HG03457 (cell line): ENCODE measurements around the gene CDH13.

ENCODE experiments used
- ATAC-seq: cut with Tn5 transposase; IDR thresholded peaks from one replicate; pipeline ENCODE4 v1.9.1; 2021; ENCODE audit warnings: moderate number of reproducible peaks; ENCODE audit not compliant: unreplicated experiment

CDH13 gene

GRCh38 chr16:83685615-83686165 is 1058.9 kb downstream of the CDH13 start:
- ATAC-seq, result no peak

GRCh38 chr16:83686726-83687125 is 1060.0 kb downstream of the CDH13 start:
- no peak for ATAC-seq

- ATAC-seq, result peak; percentile 81
Measured at GRCh38 chr16:83689385-83689831, 1062.6 kb downstream of the CDH13 start.

- no peak for ATAC-seq
Measured at GRCh38 chr16:83692224-83692623, 1065.5 kb downstream of the CDH13 start.

GRCh38 chr16:83698964-83699363 is 1072.2 kb downstream of the CDH13 start:
- ATAC-seq, result no peak

- no peak for ATAC-seq
Measured at GRCh38 chr16:83699817-83700216, 1073.0 kb downstream of the CDH13 start.

GRCh38 chr16:83700918-83701317 is 1074.1 kb downstream of the CDH13 start:
- ATAC-seq, result no peak

GRCh38 chr16:83701494-83701893 is 1074.7 kb downstream of the CDH13 start:
- ATAC-seq, result no peak

- ATAC-seq, result no peak
Measured at GRCh38 chr16:83704656-83705055, 1077.9 kb downstream of the CDH13 start.

- no peak for ATAC-seq
Measured at GRCh38 chr16:83705856-83706255, 1079.1 kb downstream of the CDH13 start.

- ATAC-seq, result no peak
Measured at GRCh38 chr16:83706394-83706793, 1079.6 kb downstream of the CDH13 start.

GRCh38 chr16:83711069-83711468 is 1084.3 kb downstream of the CDH13 start:
- ATAC-seq, result no peak

GRCh38 chr16:83713597-83713996 is 1086.8 kb downstream of the CDH13 start:
- no peak for ATAC-seq

- no peak for ATAC-seq
Measured at GRCh38 chr16:83714286-83714685, 1087.5 kb downstream of the CDH13 start.

GRCh38 chr16:83715217-83715920 is 1088.6 kb downstream of the CDH13 start:
- no peak for ATAC-seq

- ATAC-seq, result no peak
Measured at GRCh38 chr16:83717308-83717707, 1090.5 kb downstream of the CDH13 start.

GRCh38 chr16:83717814-83718213 is 1091.0 kb downstream of the CDH13 start:
- no peak for ATAC-seq

GRCh38 chr16:83720213-83720612 is 1093.4 kb downstream of the CDH13 start:
- no peak for ATAC-seq

- ATAC-seq, result no peak
Measured at GRCh38 chr16:83720981-83721380, 1094.2 kb downstream of the CDH13 start.

- no peak for ATAC-seq
Measured at GRCh38 chr16:83721676-83722075, 1094.9 kb downstream of the CDH13 start.

GRCh38 chr16:83722456-83723183 is 1095.9 kb downstream of the CDH13 start:
- ATAC-seq, result no peak

- no peak for ATAC-seq
Measured at GRCh38 chr16:83723244-83723643, 1096.5 kb downstream of the CDH13 start.
